ENCODE measurements around the gene MAST4. TPM values are rescaled to one million over a fixed set of nuclear protein-coding genes. Genes with fewer than 3 reads are reported as not detected.

Gene MAST4
- total and polyA plus RNA-seq, 2 experiments from 2014 or later: 4.2 to 6.0 TPM

DNA sequence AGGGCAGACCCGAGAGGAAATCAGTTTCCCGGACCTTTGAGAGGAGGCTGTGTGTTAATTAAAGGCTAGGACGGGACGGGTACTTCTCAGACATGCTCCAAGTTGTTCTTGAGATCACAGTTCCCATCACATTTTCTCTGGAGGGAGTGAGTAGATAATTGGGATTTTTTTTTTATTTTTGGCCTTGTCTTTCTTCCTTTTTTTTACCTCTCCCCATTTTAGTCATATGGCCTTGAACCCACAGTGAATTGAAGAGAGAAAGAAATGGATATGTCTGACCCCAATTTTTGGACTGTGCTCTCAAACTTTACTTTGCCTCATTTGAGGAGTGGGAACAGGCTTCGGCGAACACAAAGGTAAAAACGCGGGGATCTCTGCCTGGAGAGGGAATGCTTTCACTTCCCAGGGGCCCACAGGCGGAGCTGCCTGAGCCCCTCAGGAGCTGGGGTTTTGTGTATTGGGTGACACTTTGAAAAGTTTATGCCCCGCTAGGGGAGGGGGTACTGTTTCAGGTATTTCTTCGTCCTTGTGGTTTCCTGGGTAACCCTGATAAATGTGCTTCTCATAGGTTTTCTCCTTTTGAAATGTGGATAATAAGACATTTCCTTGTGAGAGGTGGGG, 408.6 kb downstream of the MAST4 start:
- TF ChIP-seq EZH2phosphoT487 (IDR thresholded peaks at IDR 0.05; ENCODE audit: insufficient read depth, low read depth) (no peak), EZH2 (IDR thresholded peaks at IDR 0.05; ENCODE audit: insufficient read depth, poor library complexity, severe bottlenecking) (no peak)
- H3K4me2 ChIP-seq (ENCODE audit: unreplicated experiment): peak overlapping the region; percentile 90
- H3K9ac ChIP-seq: peak overlapping the region; percentile 74
- peaks cover 15% of the 10 kb centered on the region for H3K4me1 ChIP-seq (ENCODE audit: insufficient read depth)
- WGBS, 2 experiments (ENCODE audit: low coverage in 1 of 2, low lambda C conversion rate in 2 of 2, missing lambda C conversion rate in 2 of 2): 44 to 45% methylated on average over 11 of the region's 11 CpGs
- H3K36me3 ChIP-seq (ENCODE audit: low read depth): no peaks in the 10 kb centered on the region
- H3K4me3 ChIP-seq: peak overlapping the region; percentile 83
- H3K27me3 ChIP-seq (replicated peaks; ENCODE audit: insufficient read depth): no peaks in the 10 kb centered on the region
- H3K27ac ChIP-seq: peak overlapping the region; percentile 39
- H3F3A ChIP-seq (ENCODE audit: insufficient read depth): peaks cover 23% of the 10 kb centered on the region
- no peaks in the 10 kb centered on the region for H3K9me3 ChIP-seq (ENCODE audit: low read depth)
- in situ Hi-C loops (cut with MboI): no loop called here
- DNase-seq: no peak
- no peaks in the 10 kb centered on the region for H3K9me2 ChIP-seq (ENCODE audit: insufficient read depth)
- peaks cover 43% of the 10 kb centered on the region for H3K79me2 ChIP-seq (ENCODE audit: insufficient read depth)
- peak overlapping the region; percentile 96 for H2AFZ ChIP-seq
- H4K20me1 ChIP-seq (ENCODE audit: insufficient read depth): no peaks in the 10 kb centered on the region

DNA sequence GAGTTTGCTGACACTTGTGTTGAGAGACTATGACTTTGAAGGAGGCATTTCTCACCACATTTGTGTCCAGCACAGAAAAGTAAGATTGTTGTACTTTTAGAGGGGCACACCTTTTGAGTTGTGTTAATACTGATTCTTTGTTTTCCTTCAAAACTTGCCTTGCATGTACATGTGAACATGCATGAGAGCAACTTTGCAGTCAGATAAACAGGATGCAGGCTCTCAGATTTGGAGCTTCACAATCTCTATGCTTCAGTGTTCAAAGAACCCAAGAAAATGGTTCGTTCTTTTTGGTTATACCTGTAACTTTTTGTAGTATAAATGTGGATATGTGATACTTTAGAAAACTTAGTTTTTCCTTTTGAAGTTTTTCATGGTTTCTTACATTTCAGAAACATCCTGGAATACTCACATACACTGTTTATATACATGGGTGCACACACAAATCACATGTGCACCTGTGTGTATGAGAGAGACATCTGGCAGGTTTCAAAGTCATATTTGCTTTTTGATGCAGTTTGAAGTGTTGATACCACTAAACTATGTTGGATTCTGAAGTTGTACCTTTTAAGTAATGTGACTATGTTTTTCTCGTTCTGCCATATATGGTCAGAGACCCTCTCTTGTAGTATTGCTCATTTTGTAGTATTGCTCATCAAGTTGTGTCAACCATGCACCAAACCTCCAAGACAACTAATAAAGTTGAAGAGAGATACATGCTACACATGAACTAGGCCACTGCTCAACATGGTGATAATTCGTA, 409.7 kb downstream of the MAST4 start:
- peak overlapping the region; percentile 90 for H3K4me2 ChIP-seq (ENCODE audit: unreplicated experiment)
- DNase-seq: no peak
- H3K27me3 ChIP-seq (replicated peaks; ENCODE audit: insufficient read depth): no peaks in the 10 kb centered on the region
- H3F3A ChIP-seq (ENCODE audit: insufficient read depth): peaks cover 23% of the 10 kb centered on the region
- H3K9me2 ChIP-seq (ENCODE audit: insufficient read depth): no peaks in the 10 kb centered on the region
- H3K4me3 ChIP-seq: peak overlapping the region; percentile 83
- H4K20me1 ChIP-seq (ENCODE audit: insufficient read depth): no peaks in the 10 kb centered on the region
- peaks cover 45% of the 10 kb centered on the region for H3K79me2 ChIP-seq (ENCODE audit: insufficient read depth)
- no peak overlapping the region; the same call in 1 of the 2 replicates for H2AFZ ChIP-seq
- H3K27ac ChIP-seq: no peak overlapping the region
- no peak overlapping the region for H3K9ac ChIP-seq
- H3K9me3 ChIP-seq (ENCODE audit: low read depth): no peaks in the 10 kb centered on the region
- H3K4me1 ChIP-seq (ENCODE audit: insufficient read depth): peaks cover 21% of the 10 kb centered on the region
- WGBS, 2 experiments (ENCODE audit: low coverage in 1 of 2, low lambda C conversion rate in 2 of 2, missing lambda C conversion rate in 2 of 2): 84 to 87% methylated on average over 3 of the region's 3 CpGs
- H3K36me3 ChIP-seq (ENCODE audit: low read depth): no peaks in the 10 kb centered on the region
- in situ Hi-C loops (cut with MboI): no loop called here
- TF ChIP-seq EZH2phosphoT487 (IDR thresholded peaks at IDR 0.05; ENCODE audit: insufficient read depth, low read depth): no peak
- no peak for TF ChIP-seq EZH2 (IDR thresholded peaks at IDR 0.05; ENCODE audit: insufficient read depth, poor library complexity, severe bottlenecking)

DNA sequence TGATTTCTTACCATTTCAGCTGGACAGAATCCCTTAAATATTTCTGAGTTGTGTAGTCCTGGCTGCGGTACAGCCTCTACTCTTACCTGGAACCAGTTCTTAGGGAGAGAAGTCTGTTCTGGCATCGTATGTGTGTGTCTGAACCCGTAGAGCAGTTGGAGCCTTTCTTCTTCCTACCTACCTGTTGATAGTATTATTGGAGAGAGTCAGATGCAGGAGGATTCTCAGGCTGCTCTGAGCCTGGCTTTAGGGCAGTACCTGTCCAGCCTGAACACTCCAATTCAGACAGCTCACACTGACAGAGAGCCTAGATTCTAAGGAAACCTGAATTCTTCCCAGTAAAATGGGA, 410.3 kb downstream of the MAST4 start:
- TF ChIP-seq EZH2phosphoT487 (IDR thresholded peaks at IDR 0.05; ENCODE audit: insufficient read depth, low read depth) (no peak), EZH2 (IDR thresholded peaks at IDR 0.05; ENCODE audit: insufficient read depth, poor library complexity, severe bottlenecking) (no peak)
- peaks cover 26% of the 10 kb centered on the region for H3K4me1 ChIP-seq (ENCODE audit: insufficient read depth)
- H3K27me3 ChIP-seq (replicated peaks; ENCODE audit: insufficient read depth): no peaks in the 10 kb centered on the region
- H2AFZ ChIP-seq: no peak overlapping the region
- H3K27ac ChIP-seq: no peak overlapping the region
- H3K79me2 ChIP-seq (ENCODE audit: insufficient read depth): peaks cover 45% of the 10 kb centered on the region
- no peak overlapping the region for H3K4me2 ChIP-seq (ENCODE audit: unreplicated experiment)
- no peaks in the 10 kb centered on the region for H3K9me3 ChIP-seq (ENCODE audit: low read depth)
- no peak overlapping the region for H3K4me3 ChIP-seq
- no peaks in the 10 kb centered on the region for H3K9me2 ChIP-seq (ENCODE audit: insufficient read depth)
- no peak overlapping the region for H3K9ac ChIP-seq
- no peaks in the 10 kb centered on the region for H3K36me3 ChIP-seq (ENCODE audit: low read depth)
- peaks cover 27% of the 10 kb centered on the region for H3F3A ChIP-seq (ENCODE audit: insufficient read depth)
- WGBS, 2 experiments (ENCODE audit: low coverage in 1 of 2, low lambda C conversion rate in 2 of 2, missing lambda C conversion rate in 2 of 2): 87% methylated on average over 3 of the region's 3 CpGs
- DNase-seq: no peak
- in situ Hi-C loops (cut with MboI): no loop called here
- no peaks in the 10 kb centered on the region for H4K20me1 ChIP-seq (ENCODE audit: insufficient read depth)

DNA sequence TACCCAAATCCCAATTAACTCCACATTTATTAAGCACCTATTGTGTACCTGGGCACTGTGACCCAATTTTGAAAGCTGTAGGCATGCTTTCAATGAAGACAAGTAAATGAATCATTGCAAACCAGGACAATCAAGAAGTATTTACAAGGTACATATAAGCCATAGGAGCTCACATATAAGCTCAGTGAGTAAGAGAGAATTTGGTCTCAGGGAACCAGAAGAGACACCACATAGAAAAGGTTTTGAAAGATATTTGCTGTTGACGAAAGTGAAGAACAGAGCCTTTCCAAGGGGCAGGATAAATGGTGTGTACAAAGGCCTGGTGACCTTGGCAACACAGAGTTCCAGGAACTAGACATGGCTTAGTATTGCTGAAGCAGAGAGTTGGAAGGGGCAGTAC, 412.8 kb downstream of the MAST4 start:
- Histone ChIP-seq H3K4me3 (no peak overlapping the region), H3K9me2 (ENCODE audit: insufficient read depth) (no peaks in the 10 kb centered on the region), H2AFZ (no peak overlapping the region), H3K36me3 (ENCODE audit: low read depth) (no peaks in the 10 kb centered on the region), H3F3A (ENCODE audit: insufficient read depth) (peaks cover 20% of the 10 kb centered on the region), H4K20me1 (ENCODE audit: insufficient read depth) (no peaks in the 10 kb centered on the region), H3K4me2 (ENCODE audit: unreplicated experiment) (no peak overlapping the region), H3K79me2 (ENCODE audit: insufficient read depth) (peaks cover 57% of the 10 kb centered on the region), H3K27ac (no peak overlapping the region), H3K27me3 (replicated peaks; ENCODE audit: insufficient read depth) (no peaks in the 10 kb centered on the region), H3K9ac (no peak overlapping the region), H3K9me3 (ENCODE audit: low read depth) (no peaks in the 10 kb centered on the region), H3K4me1 (ENCODE audit: insufficient read depth) (peaks cover 42% of the 10 kb centered on the region)
- no peak for DNase-seq
- 96 to 100% methylated on average over 1 of the region's 1 CpG for WGBS, 2 experiments (ENCODE audit: low coverage in 1 of 2, low lambda C conversion rate in 2 of 2, missing lambda C conversion rate in 2 of 2)
- TF ChIP-seq EZH2phosphoT487 (IDR thresholded peaks at IDR 0.05; ENCODE audit: insufficient read depth, low read depth) (no peak), EZH2 (IDR thresholded peaks at IDR 0.05; ENCODE audit: insufficient read depth, poor library complexity, severe bottlenecking) (no peak)
- in situ Hi-C loops (cut with MboI): no loop called here
